Right ventricle myocardium inferior (tissue), 1 donor: ENCODE measurements around the gene MYL4. TPM values are rescaled to one million over a fixed set of nuclear protein-coding genes. Genes with fewer than 3 reads are reported as not detected.
A peak's percentile ranks its signal among the peaks of the same experiment; 100 is the strongest.

ENCODE experiments used
- ATAC-seq: fragments of 200-7000 bp; cut with Tn5 transposase; one replicate; pipeline ENCODE4 v1.9.1; 2020; ENCODE audit warnings: mild to moderate bottlenecking, moderate library complexity
- DNase-seq: peaks from one replicate; pipeline ENCODE4 v3.0.0; 2021; ENCODE audit errors: missing footprints
- intact Hi-C: fragments of 100-400 bp; cut with DNase I; formaldehyde crosslinking; loops from one replicate; pipeline ENCODE4 v1.11.0; 2022
- total RNA-seq: library from RNA; stranded (reverse); fragmentation: NEBNext Ultra II Directional; extraction: Animal tissue kit (Norgen Biotek cat#: 25700); gene quantifications from one replicate; pipeline ENCODE4 v1.2.1, GENCODE V29; 2021
- donor health status: DM: no; HTN: yes; CAD: no; lungs with severe emphysema.

The MYL4 gene
- total RNA-seq, 1 donor from 2014 or later, result 322 TPM

GRCh38 chr17:47231334-47231733 lies 22.2 kb downstream of the MYL4 start:
- DNase-seq (no peak), ATAC-seq (no peak)
- intact Hi-C loops, result no loop called here

- DNase-seq, result no peak
- intact Hi-C loops, result no loop called here
- no peak for ATAC-seq
These were observed 22.7 kb downstream of the MYL4 start for GRCh38 chr17:47231866-47232265.

GRCh38 chr17:47232465-47232864 lies 23.3 kb downstream of the MYL4 start:
- DNase-seq, result no peak
- intact Hi-C loops, result no loop called here
- no peak for ATAC-seq

GRCh38 chr17:47235506-47235905 lies 26.4 kb downstream of the MYL4 start:
- DNase-seq (no peak), ATAC-seq (no peak)
- intact Hi-C loops, result no loop called here

DNA sequence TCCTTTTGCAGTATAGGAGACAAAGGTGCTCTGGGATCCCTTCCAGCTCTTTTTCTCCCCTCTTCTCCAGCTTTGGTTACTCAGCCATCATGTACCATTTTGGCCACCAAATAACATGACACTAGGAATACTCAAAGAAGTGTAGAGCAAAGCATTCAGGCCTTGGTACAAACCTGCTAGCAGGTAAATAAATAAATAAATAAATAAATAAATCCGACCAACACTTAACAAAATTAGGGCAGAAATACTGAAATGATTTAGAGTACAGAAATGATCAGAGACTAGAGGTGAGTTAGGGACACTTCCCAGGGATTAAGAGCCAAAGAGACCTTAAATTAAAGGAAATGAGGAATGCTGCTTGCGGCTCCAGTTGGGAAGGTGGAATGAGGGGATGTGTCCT lies 26.8 kb downstream of the MYL4 start:
- ATAC-seq, result no peak
- DNase-seq, result no peak
- intact Hi-C loops, result no loop called here

- intact Hi-C loops, result no loop called here
- ATAC-seq (no peak), DNase-seq (no peak)
These were observed 28.7 kb downstream of the MYL4 start for GRCh38 chr17:47237841-47238240.

DNA sequence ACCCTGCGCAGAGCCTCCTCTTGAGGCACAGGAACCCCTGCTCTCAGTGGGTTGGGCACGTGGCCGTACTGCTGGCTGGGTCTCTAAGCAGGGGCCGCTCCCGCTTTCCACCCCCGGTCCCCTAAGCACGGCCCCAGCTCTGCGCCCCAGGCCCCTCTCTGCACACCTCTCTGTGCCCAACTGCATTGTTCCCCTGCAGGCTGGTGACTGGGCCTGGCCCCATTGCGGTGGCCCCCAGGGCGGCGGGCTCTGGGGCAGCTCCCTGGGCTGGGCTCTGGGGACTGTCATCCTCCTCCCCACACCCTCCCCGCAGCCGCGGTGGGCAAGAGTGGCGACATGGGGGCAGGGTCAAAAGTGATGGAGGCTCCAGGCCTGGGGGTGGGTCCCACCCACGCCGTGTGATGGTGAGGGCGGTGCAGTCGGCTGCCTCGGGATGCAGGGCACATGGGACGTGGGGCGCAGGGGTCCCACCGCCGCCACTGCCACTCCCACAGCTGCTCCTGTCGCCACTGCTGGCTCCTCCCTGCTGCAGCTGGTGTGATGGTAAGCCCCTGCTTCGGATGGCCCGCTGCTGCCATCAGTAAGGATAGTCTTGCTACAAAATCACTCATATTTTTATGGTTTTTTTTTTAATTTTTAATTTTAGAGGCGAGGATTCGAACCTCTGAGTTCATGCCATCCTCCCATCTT lies 29.3 kb downstream of the MYL4 start:
- DNase-seq (peak; percentile 48), ATAC-seq (no peak)
- intact Hi-C loops, result no loop called here

GRCh38 chr17:47239619-47239966 lies 30.4 kb downstream of the MYL4 start:
- DNase-seq (no peak), ATAC-seq (no peak)
- intact Hi-C loops, result no loop called here

DNA sequence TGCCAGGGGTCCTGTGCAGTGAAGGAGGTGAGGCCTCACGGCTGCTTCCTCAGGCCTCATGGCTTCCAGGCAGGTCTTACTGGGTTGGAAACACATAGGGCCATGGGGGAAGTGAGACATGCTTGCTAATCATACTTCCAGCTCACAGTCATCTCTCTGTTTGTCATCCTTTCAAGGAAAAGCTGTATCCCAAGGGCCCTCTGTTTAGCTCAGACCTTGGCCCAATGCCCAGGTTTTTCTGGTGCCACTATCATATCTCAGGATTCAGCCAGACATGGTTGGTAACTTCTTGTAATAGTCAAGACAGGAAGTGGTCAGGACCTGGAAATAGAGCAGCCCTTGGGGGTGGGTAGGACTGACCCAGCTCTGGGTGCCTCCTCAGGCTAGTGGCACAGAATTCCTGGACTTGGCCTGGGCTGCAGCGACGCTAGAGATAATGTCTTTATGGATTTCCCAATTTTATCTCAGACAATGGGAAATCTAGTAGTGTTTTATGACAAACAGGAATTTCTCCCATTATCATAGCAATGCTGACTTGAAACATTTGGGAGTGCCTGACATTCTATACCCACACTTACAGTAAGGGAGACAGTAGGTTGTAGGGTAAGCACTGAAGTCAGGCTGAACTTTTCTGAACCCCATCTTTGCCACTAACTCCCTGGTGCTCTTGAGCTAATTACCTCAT lies 31.0 kb downstream of the MYL4 start:
- intact Hi-C loops, result no loop called here
- ATAC-seq, result peak; percentile 85

DNA sequence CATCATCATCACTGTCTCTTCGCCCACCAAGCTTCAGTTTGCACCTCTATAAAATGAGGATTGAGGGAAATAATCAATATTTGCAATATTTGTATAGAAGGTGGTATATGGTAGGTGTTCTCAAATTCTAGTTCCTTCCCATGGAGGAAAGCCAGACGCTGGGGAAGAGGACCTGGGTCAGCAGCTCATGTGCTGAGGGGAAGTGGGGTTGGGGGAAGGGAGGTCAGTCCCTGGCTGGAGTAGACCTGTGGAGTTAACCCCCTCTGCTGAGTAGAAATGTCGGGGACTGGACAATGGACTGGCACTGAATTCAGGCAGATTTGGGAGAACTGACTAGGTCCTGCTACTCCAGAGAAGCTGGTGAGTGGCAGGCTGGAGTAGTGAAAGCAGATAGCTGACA lies 31.7 kb downstream of the MYL4 start:
- intact Hi-C loops, result no loop called here
- DNase-seq (no peak), ATAC-seq (no peak)

More for the DNA sequence above, 31.0 kb downstream of the MYL4 start:
- DNase-seq, result peak; percentile 78

DNA sequence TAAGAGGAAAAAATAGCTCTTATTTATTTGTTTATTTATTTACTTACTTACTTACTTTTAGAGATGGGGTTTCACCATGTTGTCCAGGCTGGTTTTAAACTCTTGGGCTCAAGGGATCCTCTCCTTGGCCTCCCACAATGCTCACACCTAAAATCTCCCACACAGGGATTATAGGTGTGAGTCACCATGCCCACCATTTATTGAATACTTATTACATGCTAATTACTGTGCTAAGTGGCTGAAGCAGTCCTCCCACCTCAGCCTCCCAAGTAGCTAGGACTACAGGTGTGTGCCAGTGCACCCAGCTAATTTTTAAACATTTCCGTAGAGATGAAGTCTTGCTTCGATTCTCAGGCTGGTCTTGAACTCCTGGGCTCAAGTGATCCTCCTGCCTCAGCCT lies 33.5 kb downstream of the MYL4 start:
- no peak for ATAC-seq
- intact Hi-C loops, result no loop called here
- DNase-seq, result no peak

GRCh38 chr17:47243737-47244598 lies 34.8 kb downstream of the MYL4 start:
- intact Hi-C loops, result no loop called here
- DNase-seq (no peak), ATAC-seq (no peak)

DNA sequence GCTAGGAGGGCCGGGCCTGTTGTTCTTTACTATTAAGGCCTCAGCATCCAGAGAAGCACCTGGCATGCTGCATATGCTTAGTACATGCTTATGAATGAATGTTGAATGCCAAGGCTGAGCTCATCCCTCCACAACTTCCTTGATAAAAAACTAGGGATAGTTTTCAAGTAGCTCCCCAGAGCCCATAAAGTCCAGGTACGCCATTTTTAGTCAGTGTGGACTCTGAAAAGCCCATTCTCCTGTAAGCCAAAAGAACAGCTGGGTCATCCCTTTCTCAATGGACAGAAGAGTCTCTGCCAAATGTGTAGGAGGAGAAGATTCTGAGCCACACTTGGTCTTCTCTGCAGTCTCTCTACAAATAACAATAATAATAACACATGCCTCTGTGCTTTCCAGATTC lies 35.5 kb downstream of the MYL4 start:
- peak; percentile 18 for ATAC-seq
- intact Hi-C loops, result no loop called here
- DNase-seq, result no peak

DNA sequence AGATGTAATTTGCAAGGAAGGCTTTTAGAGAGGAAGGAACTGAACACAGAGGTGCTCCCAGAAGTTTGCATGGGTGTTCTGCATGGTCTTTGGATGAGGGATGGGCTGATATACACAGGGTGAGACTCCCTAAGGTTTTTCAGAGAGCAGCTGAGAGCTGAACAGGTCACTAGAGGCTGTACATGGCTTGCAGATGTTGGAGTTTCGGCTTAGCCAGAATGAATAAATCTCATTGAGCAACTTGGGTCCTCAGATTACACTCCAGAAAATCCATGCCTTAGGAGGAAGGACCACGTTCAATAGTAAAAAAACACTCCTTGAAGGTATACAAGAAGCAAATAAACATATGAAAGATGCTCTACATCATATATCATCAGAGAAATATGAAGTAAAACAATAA lies 37.0 kb downstream of the MYL4 start:
- ATAC-seq (peak; percentile 65), DNase-seq (no peak)
- intact Hi-C loops, result no loop called here

DNA sequence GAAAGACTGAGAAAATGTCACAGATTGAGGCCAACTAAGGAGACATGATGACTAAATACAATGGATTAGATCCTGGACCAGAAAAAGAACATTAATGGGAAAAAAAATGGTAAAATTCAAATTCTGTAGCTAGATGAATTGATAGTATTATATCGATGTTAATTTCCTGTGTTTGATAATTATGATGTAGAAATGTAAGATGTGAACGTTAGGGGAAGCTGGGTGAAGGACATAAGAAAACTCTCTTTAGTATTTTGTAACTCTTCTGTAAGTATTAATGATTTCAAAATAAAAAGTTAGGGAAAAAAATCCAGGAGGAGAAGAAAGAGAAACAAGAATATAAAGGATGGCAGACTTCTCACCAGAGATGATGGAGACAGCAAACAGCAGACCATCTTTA lies 41.7 kb downstream of the MYL4 start:
- intact Hi-C loops, result no loop called here
- ATAC-seq, result no peak
- DNase-seq, result no peak

- intact Hi-C loops, result no loop called here
- ATAC-seq (no peak), DNase-seq (no peak)
These were observed 42.3 kb downstream of the MYL4 start for GRCh38 chr17:47251421-47251940.

DNA sequence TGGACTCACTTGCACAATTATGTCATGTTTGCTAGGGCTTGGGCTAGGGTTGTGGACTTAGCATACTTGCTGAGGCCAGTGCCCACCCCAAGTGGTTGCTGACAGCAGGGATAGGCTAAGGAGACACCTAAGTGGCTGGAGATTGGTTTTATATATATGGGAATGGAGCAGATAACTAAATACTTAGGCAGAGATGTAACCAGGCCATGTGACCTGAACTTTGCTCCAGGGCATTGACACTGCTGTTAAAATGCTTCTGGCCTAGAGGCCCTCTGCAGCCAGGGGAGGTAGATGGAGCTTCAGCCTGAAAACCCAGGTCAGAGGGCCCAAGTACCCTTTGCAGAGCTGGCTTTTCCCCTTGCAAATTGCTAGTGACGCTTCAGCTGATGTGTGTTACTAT lies 43.1 kb downstream of the MYL4 start:
- DNase-seq (no peak), ATAC-seq (no peak)
- intact Hi-C loops, result no loop called here

DNA sequence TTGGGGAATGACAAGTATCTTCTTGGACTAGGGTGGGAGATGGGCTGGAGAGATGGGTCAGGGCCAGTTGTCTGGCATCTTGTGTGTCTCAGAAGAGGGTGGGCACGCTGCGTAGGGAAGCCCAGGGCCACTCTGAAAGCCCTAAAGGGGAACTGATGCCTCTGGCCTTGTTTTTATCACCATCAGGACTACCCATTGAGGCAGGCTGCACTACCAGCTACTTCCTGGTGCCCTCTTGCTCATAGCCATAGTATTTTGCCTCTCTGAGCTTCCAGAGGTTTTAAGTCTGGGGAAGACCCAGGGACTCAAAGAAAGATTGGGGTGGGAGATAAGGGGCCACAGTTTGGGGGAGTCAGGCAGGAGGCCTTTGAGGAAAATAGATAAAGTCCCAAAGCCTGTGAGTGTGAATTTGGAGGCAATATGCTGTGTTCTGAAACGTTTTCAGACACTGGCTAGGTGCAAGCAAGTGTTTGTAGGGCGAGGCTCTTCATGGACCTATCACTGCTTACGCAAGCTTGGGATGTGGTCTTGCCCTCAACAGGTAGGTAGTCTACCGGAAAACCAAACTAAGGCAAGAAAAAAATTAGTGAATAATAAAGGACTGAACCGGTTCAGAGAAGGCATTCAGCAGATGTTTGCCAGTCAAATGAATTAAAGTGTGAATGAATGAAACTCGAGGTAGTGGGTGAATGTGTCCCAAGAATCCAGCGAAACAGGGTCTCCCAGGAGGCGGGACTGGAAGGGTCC lies 43.8 kb downstream of the MYL4 start:
- intact Hi-C loops, result no loop called here
- DNase-seq, result no peak
- no peak for ATAC-seq
